ENCODE data around the gene HDAC4.

GRCh38 chr2:239173301-239173700, 227.5 kb downstream of the HDAC4 start:
- TF ChIP-seq, protein P1, sequence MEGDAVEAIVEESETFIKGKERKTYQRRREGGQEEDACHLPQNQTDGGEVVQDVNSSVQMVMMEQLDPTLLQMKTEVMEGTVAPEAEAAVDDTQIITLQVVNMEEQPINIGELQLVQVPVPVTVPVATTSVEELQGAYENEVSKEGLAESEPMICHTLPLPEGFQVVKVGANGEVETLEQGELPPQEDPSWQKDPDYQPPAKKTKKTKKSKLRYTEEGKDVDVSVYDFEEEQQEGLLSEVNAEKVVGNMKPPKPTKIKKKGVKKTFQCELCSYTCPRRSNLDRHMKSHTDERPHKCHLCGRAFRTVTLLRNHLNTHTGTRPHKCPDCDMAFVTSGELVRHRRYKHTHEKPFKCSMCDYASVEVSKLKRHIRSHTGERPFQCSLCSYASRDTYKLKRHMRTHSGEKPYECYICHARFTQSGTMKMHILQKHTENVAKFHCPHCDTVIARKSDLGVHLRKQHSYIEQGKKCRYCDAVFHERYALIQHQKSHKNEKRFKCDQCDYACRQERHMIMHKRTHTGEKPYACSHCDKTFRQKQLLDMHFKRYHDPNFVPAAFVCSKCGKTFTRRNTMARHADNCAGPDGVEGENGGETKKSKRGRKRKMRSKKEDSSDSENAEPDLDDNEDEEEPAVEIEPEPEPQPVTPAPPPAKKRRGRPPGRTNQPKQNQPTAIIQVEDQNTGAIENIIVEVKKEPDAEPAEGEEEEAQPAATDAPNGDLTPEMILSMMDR (IDR thresholded peaks at IDR 0.05), result no peak
- TF ChIP-seq EP300 (IDR thresholded peaks at IDR 0.05) (no peak), POLR2AphosphoS5 (IDR thresholded peaks at IDR 0.05) (no peak)
